NCI-H1092 treated with DMSO at 0.1 percent for 48 hours (cell line): ENCODE measurements around the gene AXIN1.
A peak's percentile ranks its signal among the peaks of the same experiment; 100 is the strongest.
"Not testable (repeated sequence)": the region's sequence is repeated elsewhere in the genome, so short reads cannot be mapped to it uniquely, and the experiment has no call there.

Source experiments
- DNase-seq: peaks from one replicate; lab custom pipeline; 2025; lab: John Stamatoyannopoulos, UW

Gene AXIN1

GRCh38 chr16:370443-370842 is 17.9 kb upstream of the AXIN1 start, which contains the start of gene MRPL28:
Gene MRPL28 (minus strand): TSS chr16:370538. CDS start chr16:370218, 320 bp downstream.
- DNase-seq = peak; percentile 95

- DNase-seq = no peak
Observed at GRCh38 chr16:369866-370436, 17.4 kb upstream of the AXIN1 start.

- DNase-seq = no peak
Observed at GRCh38 chr16:369275-369865, 16.8 kb upstream of the AXIN1 start.

GRCh38 chr16:368388-369158 is 16.1 kb upstream of the AXIN1 start:
- no peak for DNase-seq

- DNase-seq = no peak
Observed at GRCh38 chr16:367333-367903, 14.9 kb upstream of the AXIN1 start.

GRCh38 chr16:366476-366875 is 14.0 kb upstream of the AXIN1 start:
- DNase-seq = no peak

GRCh38 chr16:364595-365491 is 12.3 kb upstream of the AXIN1 start:
- DNase-seq = no peak

- DNase-seq = no peak
Observed at GRCh38 chr16:363766-364490, 11.4 kb upstream of the AXIN1 start.

GRCh38 chr16:363110-363765 is 10.7 kb upstream of the AXIN1 start:
- no peak for DNase-seq

GRCh38 chr16:362702-362999 is 10.1 kb upstream of the AXIN1 start:
- not testable (repeated sequence) for DNase-seq

GRCh38 chr16:361872-362701 is 9.6 kb upstream of the AXIN1 start:
- peak; percentile 81 for DNase-seq

GRCh38 chr16:361341-361871 is 8.9 kb upstream of the AXIN1 start:
- no peak for DNase-seq

GRCh38 chr16:360698-361336 is 8.3 kb upstream of the AXIN1 start:
- no peak for DNase-seq

- no peak for DNase-seq
Observed at GRCh38 chr16:359871-360697, 7.6 kb upstream of the AXIN1 start.

- no peak for DNase-seq
Observed at GRCh38 chr16:359067-359763, 6.7 kb upstream of the AXIN1 start.

GRCh38 chr16:356741-357140 is 4.2 kb upstream of the AXIN1 start:
- no peak for DNase-seq

- no peak for DNase-seq
Observed at GRCh38 chr16:354971-355461, 2.5 kb upstream of the AXIN1 start.
